Erythroblast (primary cell): ENCODE measurements around the gene SDHB.

Experiments
- GATA1 ChIP-seq: IDR thresholded peaks from 2 replicates; pipeline ENCODE4 v1.6.1; 2011; ENCODE audit warnings: low read depth, mild to moderate bottlenecking, control low read depth, low read length, moderate library complexity
- POLR2A ChIP-seq: IDR thresholded peaks from 2 replicates; pipeline ENCODE4 v1.6.1; 2011; ENCODE audit warnings: mild to moderate bottlenecking, low read length

GRCh38 chr1:16976966-16977365, 76.9 kb downstream of the SDHB start:
- TF ChIP-seq POLR2A (no peak), GATA1 (no peak)
